ENCODE data around the gene TANGO6.
"Not testable (repeated sequence)": the region's sequence is repeated elsewhere in the genome, so short reads cannot be mapped to it uniquely, and the experiment has no call there.

TANGO6 gene

DNA sequence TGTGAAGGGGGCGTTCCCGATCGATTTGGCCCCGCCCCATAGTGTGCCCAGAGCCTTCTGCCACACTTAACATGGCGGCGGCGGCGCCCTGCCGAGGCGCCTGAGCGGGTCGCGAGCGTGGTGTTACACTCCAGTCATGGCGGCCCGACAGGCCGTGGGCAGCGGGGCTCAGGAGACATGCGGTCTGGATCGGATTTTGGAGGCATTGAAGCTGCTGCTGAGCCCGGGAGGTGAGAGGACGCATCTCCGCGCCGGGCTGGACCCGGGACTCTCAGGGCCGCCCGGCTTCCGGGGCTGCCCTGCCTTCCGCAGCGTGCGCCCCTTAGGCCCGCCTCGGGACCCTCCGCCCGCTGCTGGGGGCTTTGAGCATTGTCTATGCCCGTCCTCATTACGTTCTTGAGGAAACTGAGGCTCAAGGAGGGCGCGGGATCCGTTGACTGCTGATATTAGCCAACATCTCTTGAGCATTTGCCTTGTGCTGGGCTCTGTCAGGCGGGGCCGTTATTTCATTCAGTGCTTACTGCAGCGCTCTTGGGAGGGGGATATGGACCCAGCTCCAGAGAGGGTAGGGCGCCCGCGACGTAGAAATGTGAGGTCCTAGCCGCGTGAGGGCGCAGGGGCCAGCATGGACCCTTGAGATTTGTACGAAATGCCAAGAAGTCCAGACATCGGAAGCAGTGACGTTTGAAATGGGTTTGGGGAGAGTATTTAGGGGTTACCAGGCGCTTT lies at the start of gene TANGO6:
TSS of gene TANGO6 (plus strand) at position 50 of the 729 bp plus-strand sequence. CDS start at position 137, 87 bp downstream.
- DNase-seq (ENCODE audit: low read depth in 3 of 3): peak; percentile 88 to 95 (median 92)

DNA sequence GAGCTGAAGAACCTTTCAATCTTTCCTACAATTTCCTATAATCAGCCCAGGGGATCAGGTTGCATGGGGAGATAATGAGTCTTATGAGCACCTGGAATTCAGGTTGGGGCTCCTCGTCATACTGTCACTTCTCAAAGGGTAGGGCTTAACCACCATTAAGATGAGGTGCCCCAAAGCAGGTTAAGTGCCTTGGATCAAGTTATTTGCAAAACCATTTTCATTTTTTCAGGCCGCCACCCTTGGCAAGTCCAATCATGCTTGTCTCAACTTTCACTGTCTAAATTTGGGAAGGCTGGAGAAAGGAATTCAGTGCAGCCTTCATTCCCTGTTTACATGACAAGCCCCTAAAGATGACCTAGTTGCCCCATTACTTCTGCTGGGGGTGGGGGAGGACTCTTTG lies 44.9 kb upstream of the TANGO6 start:
- no peak for DNase-seq (ENCODE audit: low read depth in 3 of 3)

DNA sequence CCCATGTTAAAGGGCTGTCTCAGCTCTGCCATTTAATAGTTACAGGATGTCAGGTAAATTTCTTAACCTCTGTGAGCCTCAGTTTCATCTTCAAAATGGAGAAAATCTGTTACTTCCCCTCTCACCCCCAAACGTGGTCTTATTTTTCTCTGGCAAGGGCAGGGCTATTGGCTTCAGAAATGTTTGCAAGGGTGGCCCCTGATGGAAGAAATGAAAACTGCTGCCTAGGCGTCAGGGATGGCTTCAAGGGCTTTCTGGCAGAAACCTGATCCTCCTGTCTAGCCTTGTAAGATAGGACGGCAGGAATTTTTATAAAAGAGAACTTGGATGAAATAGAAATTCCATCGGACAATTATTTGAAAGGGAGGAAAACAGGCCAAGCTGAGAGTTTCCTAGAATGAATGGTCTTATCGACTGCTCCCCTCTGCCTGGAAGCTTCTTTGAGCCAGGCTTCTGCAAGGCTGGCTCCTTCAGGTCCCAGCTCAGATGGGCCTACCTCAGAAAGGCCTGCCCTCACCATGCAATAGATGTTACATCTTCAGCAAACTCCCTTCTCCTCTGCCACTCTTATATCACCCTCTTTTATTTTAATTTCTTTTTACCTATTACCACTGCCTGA lies 43.0 kb upstream of the TANGO6 start:
- peak; percentile 7 to 35 (median 27) for DNase-seq (ENCODE audit: low read depth in 3 of 3)

DNA sequence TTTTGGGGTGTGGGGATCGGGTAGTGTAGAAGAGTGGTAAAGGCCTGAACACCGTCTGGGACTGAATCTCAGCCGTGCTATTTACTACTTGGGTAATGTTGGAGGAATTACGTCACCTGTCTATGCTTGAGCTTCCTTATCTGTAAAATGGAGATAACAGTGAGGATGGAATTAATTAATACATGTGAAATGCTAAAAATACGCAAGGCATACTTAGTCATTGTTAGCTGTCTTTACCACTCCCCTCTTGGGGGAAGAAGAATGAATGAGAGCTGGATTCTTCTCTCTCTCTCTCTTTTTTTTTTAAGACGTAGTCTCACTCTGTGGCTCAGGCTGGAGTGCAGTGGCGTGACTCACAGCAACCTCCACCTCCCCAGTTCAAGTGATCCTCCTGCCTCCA lies 41.1 kb upstream of the TANGO6 start:
- no peak for DNase-seq (ENCODE audit: low read depth in 3 of 3)

DNA sequence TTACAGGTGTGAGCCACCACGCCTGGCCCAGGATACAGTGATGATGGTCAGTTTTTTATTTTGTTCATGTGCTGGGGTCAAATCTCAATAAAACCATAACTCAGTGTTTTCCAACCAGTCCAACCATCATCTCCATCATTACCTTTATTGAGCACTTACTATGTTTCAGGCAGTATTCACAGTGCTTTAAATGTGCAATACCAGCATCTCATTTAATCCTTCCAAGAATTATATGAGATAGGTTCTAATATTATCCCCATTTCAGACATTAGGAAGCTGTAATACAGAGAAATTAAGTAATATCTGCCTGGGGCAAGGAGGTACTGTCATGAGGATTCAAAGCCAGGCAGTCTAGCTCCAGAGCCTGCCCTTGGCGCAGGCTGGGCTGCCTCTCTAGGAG lies 36.9 kb upstream of the TANGO6 start:
- no peak for DNase-seq (ENCODE audit: low read depth in 3 of 3)

DNA sequence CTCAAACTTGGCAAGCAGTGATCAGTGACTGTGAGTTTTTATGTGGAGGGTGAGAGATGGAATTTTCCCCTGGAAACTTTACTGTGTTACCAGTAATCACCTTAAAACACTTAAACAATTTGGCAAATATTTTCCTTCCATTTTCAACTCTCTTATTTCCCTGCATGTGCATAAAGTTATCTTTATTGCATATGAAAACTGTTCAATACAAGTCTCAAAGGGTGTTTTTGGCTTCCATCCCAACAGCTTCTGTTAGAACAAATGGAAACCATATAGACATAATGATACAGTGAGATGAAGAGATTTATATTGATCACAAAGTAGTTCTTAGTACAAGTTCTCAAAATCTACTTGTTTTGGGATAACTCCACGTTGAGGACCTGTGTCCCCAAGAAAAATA lies 36.4 kb upstream of the TANGO6 start:
- no peak for DNase-seq (ENCODE audit: low read depth in 3 of 3)

DNA sequence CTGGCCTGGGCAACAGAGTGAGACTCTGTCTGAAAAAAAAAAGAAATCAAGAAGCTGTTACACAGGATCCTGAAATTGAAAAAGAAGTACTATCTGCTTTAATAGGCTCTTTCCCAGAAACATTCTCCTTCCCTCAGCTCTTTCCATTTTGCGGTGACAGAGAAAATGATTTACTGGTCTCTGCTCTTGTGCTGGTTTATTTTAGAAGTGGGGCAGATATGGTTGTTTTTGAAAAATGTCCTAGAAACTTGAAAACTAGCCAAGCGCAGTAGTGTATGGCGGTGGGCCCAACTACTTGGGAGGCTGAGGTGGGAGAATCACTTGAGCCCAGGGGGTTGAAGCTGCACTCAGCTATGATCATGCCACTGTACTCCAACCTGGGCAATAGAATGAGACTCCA lies 28.8 kb upstream of the TANGO6 start:
- no peak for DNase-seq (ENCODE audit: low read depth in 3 of 3)

DNA sequence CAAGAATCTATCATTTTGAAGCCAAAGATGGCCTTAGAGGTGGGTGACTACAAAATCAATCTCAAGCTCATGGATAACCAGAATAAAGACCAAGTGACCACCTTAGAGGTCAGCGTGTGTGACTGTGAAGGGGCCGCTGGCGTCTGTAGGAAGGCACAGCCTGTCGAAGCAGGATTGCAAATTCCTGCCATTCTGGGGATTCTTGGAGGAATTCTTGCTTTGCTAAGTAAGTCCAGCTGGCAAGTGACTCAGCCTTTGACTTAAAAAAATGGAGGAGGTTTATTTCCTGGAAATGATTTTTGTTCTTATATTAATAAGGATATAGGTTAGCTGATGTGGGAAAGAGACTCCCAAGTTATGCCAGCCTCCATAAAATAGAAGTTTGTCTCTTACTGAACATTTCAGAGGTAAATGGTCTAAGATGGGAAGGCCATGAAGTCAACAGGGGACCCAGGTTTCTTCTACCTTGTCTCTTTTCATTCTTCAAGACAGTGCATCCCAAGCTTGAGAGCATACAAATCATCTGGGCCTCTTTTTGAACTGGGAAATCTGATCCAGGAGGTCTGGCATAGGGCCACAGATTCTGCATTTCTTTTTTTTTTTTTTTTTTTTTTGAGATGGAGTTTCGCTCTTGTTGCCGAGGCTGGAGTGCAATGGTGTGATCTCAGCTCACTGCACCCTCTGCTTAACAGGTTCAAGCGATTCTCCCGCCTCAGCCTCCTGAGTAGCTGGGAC lies 19.8 kb upstream of the TANGO6 start:
- DNase-seq (ENCODE audit: low read depth in 3 of 3): no peak

DNA sequence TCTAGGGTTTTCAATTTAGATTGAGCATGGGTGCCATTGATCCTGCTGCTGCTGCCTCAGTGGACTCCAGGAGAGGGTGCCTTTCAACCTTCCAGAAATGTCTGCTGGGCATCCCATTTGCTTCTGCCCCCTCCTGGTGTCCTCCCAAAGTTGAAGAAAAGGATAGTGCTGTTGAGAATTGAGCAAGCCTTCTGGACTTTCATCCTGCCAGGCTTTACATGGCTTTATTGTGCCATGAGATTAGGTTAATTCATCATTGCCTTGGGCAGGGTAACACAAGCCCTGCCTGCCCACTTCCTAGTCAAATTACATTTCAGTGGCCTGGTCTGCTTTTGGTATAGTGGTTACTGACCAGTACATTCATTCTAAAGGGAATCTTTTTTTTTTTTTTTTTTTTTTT lies 17.9 kb upstream of the TANGO6 start:
- DNase-seq (ENCODE audit: low read depth in 3 of 3): no peak

DNA sequence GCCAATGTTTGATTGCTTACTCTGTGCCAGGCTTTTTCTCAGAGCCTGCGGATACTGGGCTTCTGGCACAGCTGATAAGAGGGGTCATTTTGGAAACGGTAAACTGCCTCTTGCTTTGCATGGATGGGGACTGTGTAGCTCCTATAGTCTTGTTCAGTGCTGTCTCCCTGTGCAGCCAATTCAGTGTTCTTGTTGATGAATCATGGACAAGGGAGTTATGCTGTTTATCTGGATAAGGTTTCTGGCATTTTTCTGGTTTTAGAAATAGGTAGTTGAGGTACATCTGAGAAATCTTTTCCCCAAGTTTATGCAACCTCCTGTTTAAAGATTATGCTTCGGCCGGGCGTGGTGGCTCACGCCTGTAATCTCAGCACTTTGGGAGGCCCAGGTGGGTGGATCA lies 16.7 kb upstream of the TANGO6 start:
- no peak for DNase-seq (ENCODE audit: low read depth in 3 of 3)

DNA sequence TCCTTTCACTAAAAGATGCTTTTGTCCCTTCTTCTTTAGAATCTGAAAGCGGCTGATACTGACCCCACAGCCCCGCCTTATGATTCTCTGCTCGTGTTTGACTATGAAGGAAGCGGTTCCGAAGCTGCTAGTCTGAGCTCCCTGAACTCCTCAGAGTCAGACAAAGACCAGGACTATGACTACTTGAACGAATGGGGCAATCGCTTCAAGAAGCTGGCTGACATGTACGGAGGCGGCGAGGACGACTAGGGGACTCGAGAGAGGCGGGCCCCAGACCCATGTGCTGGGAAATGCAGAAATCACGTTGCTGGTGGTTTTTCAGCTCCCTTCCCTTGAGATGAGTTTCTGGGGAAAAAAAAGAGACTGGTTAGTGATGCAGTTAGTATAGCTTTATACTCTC lies 10.1 kb upstream of the TANGO6 start:
- no peak for DNase-seq (ENCODE audit: low read depth in 3 of 3)

DNA sequence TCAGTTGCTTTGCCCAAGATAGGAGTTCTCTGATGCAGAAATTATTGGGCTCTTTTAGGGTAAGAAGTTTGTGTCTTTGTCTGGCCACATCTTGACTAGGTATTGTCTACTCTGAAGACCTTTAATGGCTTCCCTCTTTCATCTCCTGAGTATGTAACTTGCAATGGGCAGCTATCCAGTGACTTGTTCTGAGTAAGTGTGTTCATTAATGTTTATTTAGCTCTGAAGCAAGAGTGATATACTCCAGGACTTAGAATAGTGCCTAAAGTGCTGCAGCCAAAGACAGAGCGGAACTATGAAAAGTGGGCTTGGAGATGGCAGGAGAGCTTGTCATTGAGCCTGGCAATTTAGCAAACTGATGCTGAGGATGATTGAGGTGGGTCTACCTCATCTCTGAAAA lies 8.8 kb upstream of the TANGO6 start:
- DNase-seq (ENCODE audit: low read depth in 3 of 3): no peak

DNA sequence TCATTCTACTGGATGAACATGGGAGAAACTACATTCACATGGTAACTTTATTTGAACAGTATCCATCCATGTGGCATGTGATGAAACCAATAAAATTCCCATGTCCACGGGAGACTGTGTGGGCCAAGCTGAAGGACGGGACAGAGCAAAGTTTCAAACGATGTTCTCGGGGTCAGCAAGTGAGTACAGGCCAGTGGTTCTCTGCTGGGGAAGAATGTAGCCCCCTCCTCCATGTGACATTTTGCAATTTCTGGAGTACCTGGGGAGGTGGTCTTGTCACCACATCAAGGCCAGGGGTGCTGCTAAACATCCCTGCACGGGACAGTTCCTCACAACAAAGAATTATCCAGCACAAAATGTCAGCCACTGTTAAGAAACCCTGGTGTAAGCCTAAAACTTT lies 7.4 kb upstream of the TANGO6 start:
- no peak for DNase-seq (ENCODE audit: low read depth in 3 of 3)

DNA sequence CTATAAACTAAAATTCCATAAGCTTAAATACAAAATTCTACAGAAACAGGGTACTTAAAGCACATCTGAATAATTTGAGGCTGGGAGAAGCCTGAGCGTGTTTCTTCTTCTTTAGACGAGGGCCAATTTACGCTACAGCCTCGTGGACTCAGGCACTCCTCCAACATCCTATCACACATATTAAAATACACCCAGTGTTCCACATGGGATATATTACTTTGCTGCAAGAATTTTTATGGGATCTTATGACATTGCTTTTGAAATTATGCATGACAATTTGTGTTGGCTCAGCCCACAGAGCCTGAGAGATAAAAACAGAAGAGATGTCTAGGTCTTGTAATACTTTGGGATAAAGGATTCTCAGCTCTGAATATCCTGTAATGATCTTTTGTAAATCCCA lies 3.5 kb upstream of the TANGO6 start:
- DNase-seq (ENCODE audit: low read depth in 3 of 3): no peak

DNA sequence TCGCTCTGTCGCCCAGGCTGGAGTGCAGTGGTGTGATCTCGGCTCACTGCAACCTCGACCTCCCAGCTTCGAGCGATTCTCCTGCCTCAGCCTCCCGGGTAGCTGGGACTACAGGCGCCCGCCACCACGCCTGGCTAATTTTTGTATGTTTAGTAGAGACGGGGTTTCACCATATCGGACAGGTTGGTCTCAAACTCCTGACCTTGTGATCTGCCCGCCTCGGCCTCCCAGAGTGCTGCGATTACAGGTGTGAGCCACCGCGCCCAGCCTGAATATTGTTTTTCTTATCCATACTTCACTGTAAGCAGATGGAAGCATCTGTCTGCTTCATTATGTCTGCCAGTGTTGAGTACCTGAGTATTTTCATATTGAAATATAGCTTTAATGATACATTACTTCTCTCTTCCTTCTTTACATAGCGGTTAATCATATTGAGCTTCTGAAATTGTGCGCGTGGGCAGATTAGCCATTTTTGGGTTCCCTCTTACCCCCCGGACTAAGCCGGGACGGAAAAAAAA lies 308 bp upstream of the TANGO6 start:
- DNase-seq (ENCODE audit: low read depth in 3 of 3): not testable (repeated sequence)

DNA sequence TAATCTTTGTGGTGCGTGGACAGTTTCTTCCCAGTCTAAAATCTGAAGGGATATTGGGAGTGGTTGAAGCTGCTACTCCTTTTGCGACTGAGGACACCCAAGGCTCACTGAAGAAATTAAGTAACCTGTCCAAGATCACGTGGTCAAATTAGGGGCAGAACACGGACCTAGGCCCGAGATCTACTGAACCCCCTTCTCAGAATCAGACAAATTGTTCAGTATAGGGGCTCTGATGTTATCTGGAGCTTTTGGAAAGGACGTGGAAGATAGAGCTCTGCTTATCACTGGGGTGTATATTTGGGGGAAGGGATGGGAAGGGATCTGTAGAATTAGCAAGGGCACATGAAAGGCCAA lies 857 bp downstream of the TANGO6 start:
- DNase-seq (ENCODE audit: low read depth in 3 of 3): no peak

DNA sequence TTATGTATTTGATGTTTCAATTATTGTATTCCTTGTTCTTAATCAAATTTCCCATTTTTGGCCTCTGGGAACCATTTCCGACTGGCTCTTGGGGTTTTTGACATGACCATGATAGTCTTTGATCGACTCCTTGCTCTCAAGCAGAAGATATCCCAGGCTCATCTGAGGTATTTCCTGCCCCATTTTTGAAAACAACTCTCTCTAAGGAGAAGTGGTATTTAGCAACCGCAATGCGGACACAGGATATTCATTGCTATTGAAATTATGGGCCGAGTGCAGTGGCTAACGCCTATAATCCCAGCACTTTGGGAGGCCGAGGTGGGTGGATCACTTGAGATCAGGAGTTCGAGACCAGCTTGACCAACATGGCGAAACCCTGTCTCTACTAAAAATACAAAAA lies 5.5 kb downstream of the TANGO6 start:
- DNase-seq (ENCODE audit: low read depth in 3 of 3): no peak

DNA sequence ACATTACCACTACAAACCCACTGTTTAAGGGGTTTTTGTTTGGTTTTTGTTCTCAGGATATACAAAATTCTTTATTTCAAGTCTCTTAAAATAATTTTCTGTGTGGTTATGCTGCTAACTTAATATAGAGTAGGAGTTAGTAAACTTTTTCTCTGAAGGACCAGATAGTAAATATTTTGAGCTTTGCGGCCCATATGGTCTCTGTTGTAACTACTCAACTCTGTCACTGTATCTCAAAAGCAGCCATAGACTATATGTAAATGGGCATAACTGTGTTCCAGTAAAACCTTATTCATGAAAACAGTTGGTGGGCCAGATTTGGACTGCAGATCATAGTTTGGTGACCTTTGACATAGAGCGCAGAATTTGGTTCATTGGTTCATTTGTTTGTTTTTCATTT lies 7.2 kb downstream of the TANGO6 start:
- no peak for DNase-seq (ENCODE audit: low read depth in 3 of 3)

DNA sequence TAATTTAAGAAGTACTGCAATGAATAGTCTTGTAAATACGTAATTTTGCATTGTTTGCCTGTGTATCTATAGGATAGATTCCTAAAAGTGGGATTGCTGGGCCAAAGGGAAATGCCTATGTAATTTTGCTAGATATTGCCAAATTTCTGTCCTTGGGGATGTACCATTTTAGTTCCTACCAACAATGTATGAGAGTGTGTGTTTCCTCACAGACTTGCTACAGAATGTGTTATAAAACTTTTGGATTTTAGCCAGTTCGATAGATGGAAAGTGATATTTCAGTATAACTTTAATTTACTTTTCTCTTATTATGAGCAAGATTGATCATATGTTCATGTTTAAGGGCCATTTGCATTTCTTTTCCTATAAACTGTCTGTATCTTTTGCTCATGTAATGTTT lies 8.3 kb downstream of the TANGO6 start:
- no peak for DNase-seq (ENCODE audit: low read depth in 3 of 3)

DNA sequence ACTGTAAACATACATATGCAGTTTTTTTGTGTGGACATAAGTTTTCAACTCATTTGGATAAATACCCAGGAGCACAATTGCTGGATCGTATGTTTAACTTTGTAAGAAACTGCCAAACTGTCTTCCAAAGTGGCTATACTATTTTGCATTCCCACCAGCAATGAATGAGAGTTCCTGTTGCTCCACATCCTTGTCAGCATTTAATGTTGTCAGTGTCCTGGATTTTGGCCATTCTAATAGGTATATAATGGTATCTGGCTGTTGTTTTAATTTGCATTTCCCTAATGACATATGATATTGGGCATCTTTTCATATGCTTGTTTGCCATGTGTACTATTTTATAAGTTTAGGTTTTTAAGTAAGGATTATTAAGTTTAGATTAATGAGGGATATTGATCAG lies 14.1 kb downstream of the TANGO6 start:
- no peak for DNase-seq (ENCODE audit: low read depth in 3 of 3)

DNA sequence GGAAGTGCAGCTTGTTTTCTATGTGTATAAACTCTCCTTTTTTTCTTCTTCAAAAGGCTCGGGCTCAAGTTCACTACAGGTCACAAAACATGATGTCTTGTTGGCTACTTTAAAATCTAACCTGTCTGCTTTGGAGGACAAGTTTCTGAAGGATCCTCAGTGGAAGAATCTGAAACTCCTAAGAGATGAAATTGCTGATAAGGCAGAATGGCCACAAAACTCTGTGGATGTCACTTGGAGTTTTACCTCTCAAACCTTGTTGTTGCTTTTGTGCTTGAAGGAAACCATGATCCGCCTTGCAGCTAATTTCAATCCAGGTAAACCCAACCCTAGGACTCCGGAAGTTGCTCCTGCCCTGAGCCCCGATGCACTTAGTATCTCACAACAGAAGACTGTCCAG lies 16.5 kb downstream of the TANGO6 start:
- DNase-seq (ENCODE audit: low read depth in 3 of 3): no peak

DNA sequence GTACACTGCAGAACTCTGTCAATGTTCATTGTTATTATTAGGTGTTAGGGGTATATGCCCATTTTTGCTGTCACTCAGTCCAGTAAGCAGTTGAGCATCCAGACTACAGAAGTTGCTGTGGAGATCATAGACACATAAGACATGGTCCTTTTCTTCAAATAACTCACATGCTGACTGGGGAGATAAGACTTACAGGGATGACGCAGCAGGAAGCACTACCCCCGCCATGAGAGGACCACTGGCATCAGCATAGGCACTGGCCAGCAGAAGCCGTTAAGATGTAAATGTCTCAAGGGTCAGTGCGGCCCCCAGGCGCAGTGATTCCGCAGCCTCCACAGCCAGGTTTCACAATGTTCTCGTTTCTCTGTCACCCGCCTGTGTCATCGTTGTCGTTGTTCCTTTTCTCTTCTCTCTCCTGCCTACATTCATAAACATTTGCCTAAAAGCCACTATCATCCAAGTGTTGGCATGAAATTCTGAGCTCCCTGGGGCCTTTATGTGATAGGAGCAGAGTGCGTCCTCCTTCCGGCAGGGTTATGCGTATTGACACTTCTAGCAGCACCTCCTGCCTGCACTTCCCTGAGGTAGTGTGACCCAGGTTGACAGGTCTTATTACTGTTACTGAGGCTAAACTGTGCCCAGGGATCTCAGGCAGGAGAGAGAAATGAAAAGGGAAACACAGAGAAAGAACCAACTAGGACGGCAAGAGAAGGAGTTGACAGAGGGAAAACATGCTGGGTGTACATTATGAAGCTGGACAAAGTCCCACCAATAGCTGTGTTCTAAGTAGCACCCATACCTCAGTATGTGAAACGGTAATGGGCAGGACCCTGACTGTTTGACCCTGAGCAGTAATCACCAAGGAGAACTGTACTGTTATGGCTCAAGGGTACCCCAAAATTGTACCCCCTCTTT lies 17.9 kb downstream of the TANGO6 start:
- no peak for DNase-seq (ENCODE audit: low read depth in 3 of 3)
